EH (cell line): ENCODE measurements around the gene KAZN.
"Not testable (repeated sequence)": the region's sequence is repeated elsewhere in the genome, so short reads cannot be mapped to it uniquely, and the experiment has no call there.

Source experiments
- DNase-seq: peaks from one replicate; pipeline ENCODE4 v3.0.0-alpha.2; 2015; ENCODE audit warnings: low read depth

Gene KAZN

DNA sequence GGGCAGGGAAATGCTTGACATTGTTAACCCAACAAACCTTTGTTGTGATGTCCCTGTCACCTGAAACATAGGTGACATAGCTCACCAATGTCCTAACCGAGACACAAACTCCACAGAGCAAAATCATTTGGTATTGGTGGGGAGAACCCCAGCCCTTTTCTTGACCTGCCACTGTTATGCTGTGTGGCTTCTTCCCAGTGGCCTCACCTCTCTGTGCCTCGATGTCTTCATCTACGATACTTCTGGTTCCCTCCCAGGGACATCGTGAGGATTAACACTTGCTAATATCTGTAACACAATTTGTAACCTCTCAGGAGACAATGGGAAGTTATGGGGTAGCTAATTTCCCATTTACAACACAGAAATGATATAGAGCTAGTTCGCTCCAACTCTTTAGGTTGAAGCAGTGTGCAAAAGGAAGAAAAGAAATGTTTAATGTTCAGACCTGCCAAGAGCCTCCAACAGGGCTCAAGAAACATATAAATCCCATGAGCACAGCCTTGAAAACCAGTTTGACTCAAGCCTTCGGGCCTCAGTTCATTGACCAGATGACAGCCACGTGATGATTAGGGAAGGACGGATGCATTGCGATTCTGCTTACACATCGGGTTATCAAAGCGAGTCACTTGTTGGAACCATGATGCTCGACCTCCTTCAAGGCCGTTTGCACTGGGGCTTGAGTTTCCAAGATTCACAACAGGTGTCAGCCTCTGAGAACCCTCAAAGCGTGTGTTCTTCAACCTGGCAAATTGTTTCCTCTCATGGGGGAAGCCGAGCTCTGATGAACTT, 517.3 kb downstream of the KAZN start:
- DNase-seq = no peak

DNA sequence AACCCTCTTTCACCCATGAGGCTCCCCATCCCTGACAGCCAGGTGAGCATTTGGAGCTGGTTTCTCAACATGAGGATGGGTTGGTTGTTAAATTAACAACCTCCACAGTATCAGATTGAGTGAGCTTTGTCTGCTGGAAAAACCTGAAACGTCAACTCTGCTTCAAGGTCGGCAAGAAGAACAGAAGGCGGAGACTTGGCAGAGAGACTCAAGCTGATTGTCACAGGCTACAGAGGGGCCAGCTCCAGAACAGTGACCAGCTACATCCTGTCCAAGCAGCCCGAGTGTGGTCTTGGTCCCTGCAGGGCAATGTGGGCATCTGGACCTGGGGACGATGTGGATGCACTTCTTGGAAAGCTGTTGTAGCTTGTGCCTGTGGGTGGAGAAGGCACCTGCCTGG, 518.5 kb downstream of the KAZN start:
- no peak for DNase-seq

GRCh38 chr1:15117671-15118325, 519.3 kb downstream of the KAZN start:
- DNase-seq = no peak

DNA sequence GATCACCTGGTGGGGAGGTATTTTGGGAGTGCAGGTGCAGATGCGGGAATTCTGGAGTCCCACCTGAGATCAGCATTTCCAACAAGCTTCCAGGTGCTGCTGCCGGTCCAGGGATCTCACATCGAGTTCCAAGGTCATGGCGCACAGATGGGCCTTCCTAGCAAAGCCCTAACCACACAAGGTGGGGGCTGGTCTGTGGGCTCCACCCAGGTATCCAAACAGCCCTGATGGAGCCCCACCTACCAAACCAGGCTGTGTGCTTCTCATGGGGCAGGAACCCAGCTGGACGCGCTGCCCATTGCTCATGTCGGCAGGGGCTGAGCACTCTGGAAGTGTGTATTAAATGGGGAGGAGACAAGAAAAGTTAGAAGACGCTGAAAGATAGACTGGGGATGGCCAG, 520.1 kb downstream of the KAZN start:
- no peak for DNase-seq

DNA sequence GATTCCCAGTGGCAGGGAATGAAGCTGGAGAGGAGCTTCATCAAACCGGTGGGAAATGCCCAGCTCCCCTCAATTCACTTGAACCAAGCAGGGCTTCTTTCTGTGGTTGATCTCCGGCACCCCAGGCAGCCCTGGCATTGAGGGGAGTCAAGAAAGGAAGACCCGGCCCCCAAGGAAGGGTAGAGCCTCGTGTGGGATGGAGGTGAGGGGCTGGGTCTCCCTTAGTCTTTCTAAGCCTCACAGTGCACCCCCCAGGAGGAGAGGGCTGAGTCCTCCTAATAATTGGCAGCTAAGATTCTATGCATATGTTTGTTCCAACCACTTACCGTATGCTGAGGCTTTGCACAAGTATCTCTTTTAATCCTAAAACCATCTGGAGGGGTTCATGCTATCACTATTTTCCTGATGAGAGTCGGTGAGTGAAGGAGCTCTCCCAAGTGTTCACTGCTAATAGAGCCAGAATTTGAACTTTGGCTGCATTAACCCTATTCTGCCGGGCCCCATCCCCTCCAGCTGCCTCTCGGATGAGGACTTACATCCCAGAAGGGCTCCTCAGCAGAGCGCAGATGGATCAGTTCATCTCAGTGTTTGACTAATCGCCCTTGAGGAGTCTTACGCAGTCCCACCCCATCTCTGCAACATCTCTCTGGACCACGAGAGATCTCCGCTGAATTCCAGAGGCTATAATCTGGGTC, 521.9 kb downstream of the KAZN start:
- no peak for DNase-seq

GRCh38 chr1:15122331-15122730, 523.8 kb downstream of the KAZN start:
- no peak for DNase-seq

- no peak for DNase-seq
Measured at GRCh38 chr1:15123270-15123669, 524.8 kb downstream of the KAZN start.

DNA sequence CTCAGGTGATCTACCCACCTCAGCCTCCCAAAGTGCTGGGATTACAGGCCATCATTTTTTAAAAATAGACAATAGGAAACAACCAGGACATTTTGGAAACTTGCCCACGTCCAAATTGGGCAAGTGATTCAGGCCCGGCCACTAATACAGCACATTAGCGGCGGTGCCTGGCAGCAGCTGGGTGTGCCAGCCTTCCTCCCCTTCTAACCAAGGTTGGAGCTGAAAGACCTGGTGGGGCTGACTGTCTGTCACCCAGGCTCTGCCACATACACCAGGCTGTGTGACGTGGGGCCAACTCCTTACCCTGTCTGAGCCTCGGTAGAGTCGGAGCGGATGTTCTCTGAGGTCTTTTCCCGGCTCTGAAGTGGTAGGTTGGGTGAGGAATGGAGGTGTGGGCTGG, 525.4 kb downstream of the KAZN start:
- DNase-seq = no peak

- no peak for DNase-seq
Measured at GRCh38 chr1:15124362-15125100, 526.0 kb downstream of the KAZN start.

GRCh38 chr1:15125101-15125745, 526.7 kb downstream of the KAZN start:
- no peak for DNase-seq

- no peak for DNase-seq
Measured at GRCh38 chr1:15128077-15128476, 529.6 kb downstream of the KAZN start.

GRCh38 chr1:15128520-15129313, 530.2 kb downstream of the KAZN start:
- peak; percentile 70 for DNase-seq

- no peak for DNase-seq
Measured at GRCh38 chr1:15129944-15130343, 531.5 kb downstream of the KAZN start.

DNA sequence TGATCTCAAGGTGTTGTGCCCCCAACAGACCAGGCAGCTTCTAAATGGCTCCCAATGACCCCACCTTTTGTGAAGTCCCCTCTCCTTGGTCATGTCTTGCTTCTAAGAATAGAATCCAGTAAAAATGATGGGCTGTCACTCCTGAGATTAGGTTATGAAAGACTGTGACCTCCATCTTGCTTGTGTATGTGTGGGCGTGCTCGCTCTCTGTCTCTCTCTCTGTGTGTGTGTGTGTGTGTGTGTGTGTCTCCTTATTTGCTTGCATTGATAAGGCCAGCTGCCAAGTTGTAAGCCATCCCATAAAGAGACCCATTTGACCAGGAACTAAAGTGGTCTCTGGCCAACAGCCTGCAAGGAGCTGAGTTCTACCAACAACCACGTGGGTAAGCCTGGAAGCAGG, 532.1 kb downstream of the KAZN start:
- no peak for DNase-seq

GRCh38 chr1:15132965-15133364, 534.5 kb downstream of the KAZN start:
- no peak for DNase-seq

GRCh38 chr1:15134285-15134684, 535.8 kb downstream of the KAZN start:
- DNase-seq = no peak

DNA sequence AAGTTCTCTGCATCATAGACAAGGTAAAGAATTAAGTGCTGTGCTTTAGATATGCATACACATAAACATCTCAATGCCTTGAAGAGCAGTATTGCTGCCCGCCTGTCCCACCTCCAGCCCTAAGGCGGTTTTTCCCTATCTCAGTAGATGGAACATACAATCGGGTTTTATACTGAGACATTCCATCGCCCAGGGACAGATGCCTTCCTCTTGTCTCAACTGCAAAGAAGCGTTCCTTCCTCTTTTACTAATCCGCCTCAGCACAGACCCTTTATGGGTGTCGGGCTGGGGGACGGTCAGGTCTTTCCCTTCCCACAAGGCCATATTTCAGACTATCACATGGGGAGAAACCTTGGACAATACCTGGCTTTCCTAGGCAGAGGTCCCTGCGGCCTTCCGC, 537.1 kb downstream of the KAZN start:
- not testable (repeated sequence) for DNase-seq

- DNase-seq = no peak
Measured at GRCh38 chr1:15137809-15138208, 539.3 kb downstream of the KAZN start.

DNA sequence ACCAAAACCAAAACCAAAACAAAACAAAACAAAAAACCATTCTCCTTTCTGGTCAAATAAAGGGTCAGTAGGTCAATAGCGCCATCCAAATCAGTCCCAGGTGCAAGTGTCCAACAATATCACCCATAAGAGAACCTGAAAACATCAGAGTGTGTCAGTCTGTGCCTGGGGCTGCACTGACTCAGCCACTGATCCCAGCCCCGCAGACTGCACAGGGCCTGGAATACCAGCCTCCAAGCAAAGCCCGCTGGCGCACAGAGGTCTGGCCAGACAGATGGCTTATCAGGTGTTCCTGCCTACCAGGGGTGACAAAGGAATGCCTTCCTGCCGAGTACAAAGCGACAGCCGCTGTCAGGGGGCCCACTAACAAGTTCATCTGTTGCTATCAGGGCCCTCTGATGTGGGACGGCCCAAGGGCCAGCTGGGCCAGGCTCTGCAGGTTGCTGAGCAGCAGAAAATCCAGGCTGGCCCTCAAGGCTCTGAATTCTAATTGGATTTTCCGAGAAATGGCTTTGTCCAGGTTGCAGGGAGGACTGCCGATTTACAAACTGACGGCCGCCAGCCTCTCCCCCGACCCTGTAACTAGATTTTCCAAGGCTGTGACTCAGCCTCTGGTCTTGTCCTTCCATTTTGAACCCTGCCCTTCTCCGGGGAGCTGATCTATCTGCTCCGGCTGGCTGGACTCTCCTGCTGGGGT, 541.3 kb downstream of the KAZN start:
- DNase-seq = no peak

GRCh38 chr1:15141935-15142539, 543.6 kb downstream of the KAZN start:
- peak; percentile 26 for DNase-seq
